ENCODE data around the gene TMEM178B. TPM values are rescaled to one million over a fixed set of nuclear protein-coding genes. Genes with fewer than 3 reads are reported as not detected.

TMEM178B gene
- polyA plus RNA-seq, 2 of the 4 experiments (the other 2 are of a cell fraction), result 0.88 to 0.93 TPM

DNA sequence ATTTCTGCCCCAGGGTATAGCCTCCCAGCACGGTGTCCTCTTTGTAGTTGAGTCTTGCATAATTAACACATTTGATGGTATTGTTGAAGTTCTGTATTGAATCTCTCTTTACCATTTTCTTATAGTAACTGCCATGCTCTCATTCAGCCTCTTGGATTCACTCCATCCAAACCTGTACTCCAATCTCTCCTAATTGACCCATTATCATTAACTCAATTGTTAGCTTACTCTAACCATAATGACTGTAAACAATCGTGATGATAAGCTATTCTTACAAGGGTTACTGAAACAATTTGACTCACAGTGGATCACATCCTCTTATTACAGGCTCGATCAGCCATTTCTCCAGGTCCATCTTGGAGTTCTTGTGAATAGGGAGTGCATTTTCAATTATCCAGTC lies 285.4 kb downstream of the TMEM178B start:
- no peaks in the 10 kb centered on the region for H3K9me3 ChIP-seq
- no peak overlapping the region for H3K4me2 ChIP-seq
- H3K4me1 ChIP-seq, result peaks cover 19% of the 10 kb centered on the region
- CTCF ChIA-PET, result no interaction called here
- TF ChIP-seq CBX8 (IDR thresholded peaks at IDR 0.05) (no peak), NPAS2 (CRISPR knock-in tag; IDR thresholded peaks at IDR 0.05; ENCODE audit: borderline replicate concordance) (no peak), POLR2A (IDR thresholded peaks at IDR 0.05; ENCODE audit: low read length) (no peak), PHF8 (IDR thresholded peaks at IDR 0.05; ENCODE audit: borderline replicate concordance, low read depth) (no peak), HDAC2 (IDR thresholded peaks at IDR 0.05) (no peak), ZSCAN20 (CRISPR knock-in tag; IDR thresholded peaks at IDR 0.05) (no peak), CHD2 (IDR thresholded peaks at IDR 0.05; ENCODE audit: low read length, partially characterized antibody) (no peak), CBX2 (IDR thresholded peaks at IDR 0.05; ENCODE audit: borderline replicate concordance, low read depth) (no peak)
- TF ChIP-seq, protein P1, sequence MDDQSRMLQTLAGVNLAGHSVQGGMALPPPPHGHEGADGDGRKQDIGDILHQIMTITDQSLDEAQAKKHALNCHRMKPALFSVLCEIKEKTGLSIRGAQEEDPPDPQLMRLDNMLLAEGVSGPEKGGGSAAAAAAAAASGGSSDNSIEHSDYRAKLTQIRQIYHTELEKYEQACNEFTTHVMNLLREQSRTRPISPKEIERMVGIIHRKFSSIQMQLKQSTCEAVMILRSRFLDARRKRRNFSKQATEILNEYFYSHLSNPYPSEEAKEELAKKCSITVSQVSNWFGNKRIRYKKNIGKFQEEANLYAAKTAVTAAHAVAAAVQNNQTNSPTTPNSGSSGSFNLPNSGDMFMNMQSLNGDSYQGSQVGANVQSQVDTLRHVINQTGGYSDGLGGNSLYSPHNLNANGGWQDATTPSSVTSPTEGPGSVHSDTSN (IDR thresholded peaks at IDR 0.05), result no peak
- TF ChIP-seq, protein P2, sequence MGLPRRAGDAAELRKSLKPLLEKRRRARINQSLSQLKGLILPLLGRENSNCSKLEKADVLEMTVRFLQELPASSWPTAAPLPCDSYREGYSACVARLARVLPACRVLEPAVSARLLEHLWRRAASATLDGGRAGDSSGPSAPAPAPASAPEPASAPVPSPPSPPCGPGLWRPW (IDR thresholded peaks at IDR 0.05), result no peak
- FAIRE-seq (no peak), ATAC-seq (no peak), DNase-seq (ENCODE audit: low read depth in 1 of 2, low spot score in 1 of 2) (no peak)
- POLR2A ChIA-PET, result no interaction called here
- H3K27ac ChIP-seq, result no peak overlapping the region
- WGBS (ENCODE audit: missing lambda C conversion rate), result 10% methylated on average over 3 of the region's 3 CpGs
- no peak overlapping the region for H3K4me3 ChIP-seq

DNA sequence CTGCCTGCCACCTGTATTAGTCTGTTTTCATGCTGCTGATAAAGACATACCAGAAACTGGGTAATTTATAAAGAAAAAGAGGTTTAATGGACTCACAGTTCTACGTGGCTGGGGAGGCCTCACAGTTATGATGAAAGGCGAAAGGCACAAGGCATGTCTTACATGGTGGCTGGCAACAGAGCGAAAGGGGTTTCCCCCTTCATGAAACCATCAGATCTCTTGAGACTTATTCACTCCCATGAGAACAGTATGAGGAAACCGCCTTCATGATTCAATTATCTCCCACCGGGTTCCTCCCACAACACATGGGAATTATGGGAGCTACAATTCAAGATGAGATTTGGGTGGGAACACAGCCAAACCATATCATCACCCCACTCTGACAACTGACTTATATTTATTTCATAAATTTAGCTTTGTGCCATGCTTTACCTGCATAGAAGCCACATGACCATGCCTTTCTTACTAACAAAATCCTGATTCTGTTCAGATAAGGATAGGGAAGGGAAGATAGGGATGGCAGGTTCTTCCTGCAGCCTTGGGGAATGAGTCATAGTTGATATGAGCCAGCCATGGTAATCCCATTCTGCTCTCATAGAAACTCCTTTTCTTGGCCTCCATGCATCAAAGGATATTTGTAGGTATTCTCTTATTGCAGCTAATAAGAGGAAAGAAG lies 286.0 kb downstream of the TMEM178B start:
- Histone ChIP-seq H3K4me1 (peaks cover 19% of the 10 kb centered on the region), H3K4me3 (no peak overlapping the region), H3K9me3 (no peaks in the 10 kb centered on the region), H3K4me2 (no peak overlapping the region), H3K27ac (no peak overlapping the region)
- no peak for FAIRE-seq
- no peak for ATAC-seq
- POLR2A ChIA-PET, result no interaction called here
- WGBS (ENCODE audit: missing lambda C conversion rate), result 50% methylated on average over 5 of the region's 5 CpGs
- TF ChIP-seq RARB (CRISPR knock-in tag; IDR thresholded peaks at IDR 0.05) (no peak), FOSL2 (IDR thresholded peaks at IDR 0.05) (no peak), FOSL2 (CRISPR knock-in tag; IDR thresholded peaks at IDR 0.05) (0 out of 2 replicates have a peak, but pooled peaks have one; percentile 28)
- TF ChIP-seq, protein P3, sequence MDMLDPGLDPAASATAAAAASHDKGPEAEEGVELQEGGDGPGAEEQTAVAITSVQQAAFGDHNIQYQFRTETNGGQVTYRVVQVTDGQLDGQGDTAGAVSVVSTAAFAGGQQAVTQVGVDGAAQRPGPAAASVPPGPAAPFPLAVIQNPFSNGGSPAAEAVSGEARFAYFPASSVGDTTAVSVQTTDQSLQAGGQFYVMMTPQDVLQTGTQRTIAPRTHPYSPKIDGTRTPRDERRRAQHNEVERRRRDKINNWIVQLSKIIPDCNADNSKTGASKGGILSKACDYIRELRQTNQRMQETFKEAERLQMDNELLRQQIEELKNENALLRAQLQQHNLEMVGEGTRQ (IDR thresholded peaks at IDR 0.05), result no peak
- no peak for DNase-seq (ENCODE audit: low read depth in 1 of 2, low spot score in 1 of 2)
- CTCF ChIA-PET, result no interaction called here

DNA sequence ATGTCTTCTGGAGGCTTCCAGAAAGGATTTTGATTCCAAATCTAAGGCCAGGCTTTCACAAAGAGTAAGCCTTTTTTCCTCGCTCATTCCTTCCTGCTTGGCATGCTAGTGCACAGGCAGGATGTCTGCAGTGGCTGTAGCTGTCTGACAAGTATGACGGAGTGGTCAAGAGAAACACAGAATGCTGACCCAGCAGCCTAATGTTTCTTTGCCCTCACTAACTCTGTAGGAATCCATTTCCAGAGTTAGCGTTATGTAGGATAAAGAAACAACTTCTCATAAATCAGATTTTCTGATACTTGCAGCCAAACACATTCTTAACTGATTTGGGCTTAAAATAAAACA lies 286.5 kb downstream of the TMEM178B start:
- ATAC-seq, result no peak
- Histone ChIP-seq H3K27ac (no peak overlapping the region), H3K9me3 (no peaks in the 10 kb centered on the region), H3K4me1 (peaks cover 19% of the 10 kb centered on the region), H3K4me3 (no peak overlapping the region), H3K4me2 (no peak overlapping the region)
- TF ChIP-seq MAFK (IDR thresholded peaks at IDR 0.05; ENCODE audit: partially characterized antibody) (peak; percentile 12), TFCP2L1 (CRISPR knock-in tag; IDR thresholded peaks at IDR 0.05) (no peak)
- CTCF ChIA-PET, result no interaction called here
- POLR2A ChIA-PET, result no interaction called here
- FAIRE-seq, result no peak
- no peak for DNase-seq (ENCODE audit: low read depth in 1 of 2, low spot score in 1 of 2)
- WGBS (ENCODE audit: missing lambda C conversion rate), result 76% methylated on average over 3 of the region's 3 CpGs

DNA sequence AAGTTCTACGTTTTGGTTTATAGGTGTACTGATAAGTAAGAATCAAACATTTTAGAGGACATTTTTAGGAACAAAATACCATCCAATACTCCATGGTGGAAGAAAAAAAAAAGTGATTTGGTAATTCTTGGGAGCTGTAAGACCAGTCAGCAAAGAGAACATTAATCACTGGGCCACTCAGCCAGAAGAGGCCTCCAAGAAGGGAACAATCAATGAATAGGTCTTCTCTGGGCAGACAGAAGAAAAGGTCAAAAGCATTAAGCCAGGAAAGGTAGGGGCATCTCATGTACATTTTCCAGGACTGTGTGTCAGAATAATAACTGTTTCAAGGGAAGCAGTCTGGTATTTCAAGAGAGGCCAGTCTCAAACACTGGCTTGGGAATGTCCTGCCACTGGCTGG lies 286.9 kb downstream of the TMEM178B start:
- Histone ChIP-seq H3K9me3 (no peaks in the 10 kb centered on the region), H3K4me3 (no peak overlapping the region), H3K4me2 (no peak overlapping the region), H3K4me1 (peaks cover 19% of the 10 kb centered on the region), H3K27ac (no peak overlapping the region)
- FAIRE-seq, result no peak
- no peak for DNase-seq (ENCODE audit: low read depth in 1 of 2, low spot score in 1 of 2)
- POLR2A ChIA-PET, result no interaction called here
- CTCF ChIA-PET, result no interaction called here
- ATAC-seq, result no peak
- WGBS (ENCODE audit: missing lambda C conversion rate), result 10% methylated on average over 1 of the region's 1 CpG
- TF ChIP-seq MAFK (IDR thresholded peaks at IDR 0.05; ENCODE audit: partially characterized antibody), result no peak
- no peak for TF ChIP-seq HEYL (CRISPR knock-in tag; IDR thresholded peaks at IDR 0.05)
- TF ChIP-seq HOXA7 (CRISPR knock-in tag; IDR thresholded peaks at IDR 0.05), result no peak
- TF ChIP-seq, protein P4, sequence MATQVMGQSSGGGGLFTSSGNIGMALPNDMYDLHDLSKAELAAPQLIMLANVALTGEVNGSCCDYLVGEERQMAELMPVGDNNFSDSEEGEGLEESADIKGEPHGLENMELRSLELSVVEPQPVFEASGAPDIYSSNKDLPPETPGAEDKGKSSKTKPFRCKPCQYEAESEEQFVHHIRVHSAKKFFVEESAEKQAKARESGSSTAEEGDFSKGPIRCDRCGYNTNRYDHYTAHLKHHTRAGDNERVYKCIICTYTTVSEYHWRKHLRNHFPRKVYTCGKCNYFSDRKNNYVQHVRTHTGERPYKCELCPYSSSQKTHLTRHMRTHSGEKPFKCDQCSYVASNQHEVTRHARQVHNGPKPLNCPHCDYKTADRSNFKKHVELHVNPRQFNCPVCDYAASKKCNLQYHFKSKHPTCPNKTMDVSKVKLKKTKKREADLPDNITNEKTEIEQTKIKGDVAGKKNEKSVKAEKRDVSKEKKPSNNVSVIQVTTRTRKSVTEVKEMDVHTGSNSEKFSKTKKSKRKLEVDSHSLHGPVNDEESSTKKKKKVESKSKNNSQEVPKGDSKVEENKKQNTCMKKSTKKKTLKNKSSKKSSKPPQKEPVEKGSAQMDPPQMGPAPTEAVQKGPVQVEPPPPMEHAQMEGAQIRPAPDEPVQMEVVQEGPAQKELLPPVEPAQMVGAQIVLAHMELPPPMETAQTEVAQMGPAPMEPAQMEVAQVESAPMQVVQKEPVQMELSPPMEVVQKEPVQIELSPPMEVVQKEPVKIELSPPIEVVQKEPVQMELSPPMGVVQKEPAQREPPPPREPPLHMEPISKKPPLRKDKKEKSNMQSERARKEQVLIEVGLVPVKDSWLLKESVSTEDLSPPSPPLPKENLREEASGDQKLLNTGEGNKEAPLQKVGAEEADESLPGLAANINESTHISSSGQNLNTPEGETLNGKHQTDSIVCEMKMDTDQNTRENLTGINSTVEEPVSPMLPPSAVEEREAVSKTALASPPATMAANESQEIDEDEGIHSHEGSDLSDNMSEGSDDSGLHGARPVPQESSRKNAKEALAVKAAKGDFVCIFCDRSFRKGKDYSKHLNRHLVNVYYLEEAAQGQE (IDR thresholded peaks at IDR 0.05), result no peak

Measured in A549 (cell line).